Mucosa of descending colon (tissue), 3 donors: ENCODE results near the gene DYRK1A. TPM values are rescaled to one million over a fixed set of nuclear protein-coding genes. Genes with fewer than 3 reads are reported as not detected.

Experiments
- ATAC-seq: fragments of 200-7000 bp; cut with Tn5 transposase; one replicate; pipeline ENCODE4 v1.9.1; 2020; ENCODE audit warnings: mild to moderate bottlenecking, moderate library complexity
- DNase-seq, 3 donors: peaks; one replicate each; pipeline ENCODE4 v3.0.0-alpha.2; 2020
- H3K36me3 ChIP-seq: fragments of 200-600 bp; one replicate; pipeline ENCODE4 v1.8.0; 2021; ENCODE audit warnings: low read depth, mild to moderate bottlenecking
- H3K4me1 ChIP-seq: fragments of 200-600 bp; one replicate; pipeline ENCODE4 v1.8.0; 2021; ENCODE audit warnings: low read depth, mild to moderate bottlenecking
- H3K4me3 ChIP-seq: fragments of 200-600 bp; one replicate; pipeline ENCODE4 v1.8.0; 2021; ENCODE audit warnings: mild to moderate bottlenecking
- H3K9me3 ChIP-seq: fragments of 200-600 bp; one replicate; pipeline ENCODE4 v1.8.0; 2021; ENCODE audit warnings: mild to moderate bottlenecking
- intact Hi-C, 2 donors: fragments of 100-400 bp; cut with DNase I in 1 of 2; cut with micrococcal nuclease in 1 of 2; formaldehyde crosslinking; loops; one replicate each; pipeline versions ENCODE4 v1.11.0 to v1.11.1; 2022; cut with DNase I, micrococcal nuclease
- total RNA-seq, 3 donors: library from RNA; stranded (reverse); fragmentation: NEBNext Ultra II Directional in 2 of 3; extraction: Animal tissue kit (Norgen Biotek cat#: 25700) in 2 of 3; gene quantifications; one replicate each; pipeline versions ENCODE4 v1.2.1 to v1.2.4, GENCODE V29; 2021 to 2023
- TF ChIP-seq, protein P1 (sequence below): fragments of 200-600 bp; IDR thresholded peaks from one replicate; pipeline ENCODE4 v1.8.0; 2022; ENCODE audit warnings: antibody characterized with exemption, mild to moderate bottlenecking
- donor health status: DM: no; HTN: no; CAD: no; lungs with moderate emphysema.
- donor health status: DM: no; HTN: no; CAD: no.
- donor health status: DM: no; HTN: yes; CAD: no.

The DYRK1A gene
- total RNA-seq, 3 donors from 2014 or later, result 61.2 to 76.5 (median 72.7) TPM

DNA sequence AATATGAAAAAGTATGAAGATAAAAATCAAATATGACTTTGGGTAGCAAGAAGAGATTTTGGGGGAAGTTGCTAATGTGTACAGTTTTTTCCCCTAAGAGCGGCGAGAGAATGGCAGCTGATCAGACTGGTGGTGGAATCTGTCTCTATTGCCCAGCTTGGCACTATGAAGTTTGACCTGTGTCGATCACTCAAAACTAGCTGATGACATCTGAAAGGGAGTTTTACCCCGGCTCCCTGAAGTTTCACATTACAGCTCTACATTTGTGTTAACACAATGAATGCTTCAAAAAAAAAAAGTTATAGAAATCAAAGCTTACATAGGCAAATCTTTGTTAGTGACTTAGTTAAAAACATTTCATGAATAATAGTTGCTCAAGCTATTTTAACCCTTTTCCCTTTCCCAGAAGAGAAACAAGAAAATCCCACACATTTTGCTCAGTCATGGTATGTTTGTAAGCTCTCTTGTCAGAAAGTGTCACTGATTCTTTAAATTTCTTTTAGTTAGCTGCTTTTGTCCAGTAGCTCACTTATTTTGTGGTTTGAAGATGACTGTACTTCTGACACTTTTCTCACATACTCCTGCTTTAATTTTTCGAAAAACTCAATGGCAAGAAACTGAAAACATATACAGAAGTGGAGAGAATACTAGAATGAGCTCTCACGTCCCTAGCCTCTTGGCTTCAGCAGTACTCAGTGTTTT is 41.3 kb downstream of the DYRK1A start:
- Histone ChIP-seq H3K4me1 (peaks cover 13% of the 10 kb centered on the region), H3K36me3 (no peaks in the 10 kb centered on the region), H3K9me3 (no peaks in the 10 kb centered on the region), H3K4me3 (no peak overlapping the region)
- TF ChIP-seq, protein P1, sequence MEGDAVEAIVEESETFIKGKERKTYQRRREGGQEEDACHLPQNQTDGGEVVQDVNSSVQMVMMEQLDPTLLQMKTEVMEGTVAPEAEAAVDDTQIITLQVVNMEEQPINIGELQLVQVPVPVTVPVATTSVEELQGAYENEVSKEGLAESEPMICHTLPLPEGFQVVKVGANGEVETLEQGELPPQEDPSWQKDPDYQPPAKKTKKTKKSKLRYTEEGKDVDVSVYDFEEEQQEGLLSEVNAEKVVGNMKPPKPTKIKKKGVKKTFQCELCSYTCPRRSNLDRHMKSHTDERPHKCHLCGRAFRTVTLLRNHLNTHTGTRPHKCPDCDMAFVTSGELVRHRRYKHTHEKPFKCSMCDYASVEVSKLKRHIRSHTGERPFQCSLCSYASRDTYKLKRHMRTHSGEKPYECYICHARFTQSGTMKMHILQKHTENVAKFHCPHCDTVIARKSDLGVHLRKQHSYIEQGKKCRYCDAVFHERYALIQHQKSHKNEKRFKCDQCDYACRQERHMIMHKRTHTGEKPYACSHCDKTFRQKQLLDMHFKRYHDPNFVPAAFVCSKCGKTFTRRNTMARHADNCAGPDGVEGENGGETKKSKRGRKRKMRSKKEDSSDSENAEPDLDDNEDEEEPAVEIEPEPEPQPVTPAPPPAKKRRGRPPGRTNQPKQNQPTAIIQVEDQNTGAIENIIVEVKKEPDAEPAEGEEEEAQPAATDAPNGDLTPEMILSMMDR, result no peak
- intact Hi-C loops, result no loop called here
- DNase-seq, result no peak
- no peak for ATAC-seq

DNA sequence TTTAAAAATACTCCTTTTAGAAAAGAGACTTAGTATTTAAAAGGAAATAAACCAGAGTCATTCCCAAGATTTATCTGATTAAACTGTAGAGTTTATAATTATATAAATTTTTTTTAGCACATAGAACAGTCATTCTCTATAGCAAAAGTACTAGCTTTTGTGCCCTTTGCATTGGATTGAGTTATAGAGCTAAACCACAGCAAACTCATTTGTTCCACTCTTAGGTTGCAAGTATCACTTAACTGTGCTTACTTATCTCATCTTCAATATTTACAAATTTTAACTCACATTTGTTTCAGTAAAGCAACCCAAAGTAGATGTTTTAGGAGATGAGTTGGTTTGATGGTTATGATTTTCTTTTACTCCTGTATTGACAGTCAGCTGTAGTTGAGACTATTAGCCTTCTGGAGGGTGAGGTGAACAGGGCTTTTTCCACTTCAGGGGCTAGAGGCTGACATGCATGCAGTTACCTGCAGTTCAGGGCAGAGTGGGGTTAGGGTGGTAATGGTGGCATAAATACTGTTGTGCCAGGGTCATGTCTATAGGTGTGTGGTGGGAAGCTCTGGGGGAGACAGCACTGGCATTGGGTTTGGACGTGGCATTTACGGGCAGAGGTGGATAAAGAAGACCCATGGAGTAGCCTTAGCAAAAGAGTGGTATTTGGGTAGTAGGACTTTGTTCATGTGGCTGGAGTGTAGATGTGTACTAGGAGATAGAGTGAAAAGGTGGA is 42.1 kb downstream of the DYRK1A start:
- intact Hi-C loops, result no loop called here
- DNase-seq, result no peak
- TF ChIP-seq, protein P1, result no peak
- no peaks in the 10 kb centered on the region for H3K9me3 ChIP-seq
- no peak overlapping the region for H3K4me3 ChIP-seq
- ATAC-seq, result no peak
- H3K36me3 ChIP-seq, result no peaks in the 10 kb centered on the region
- peaks cover 15% of the 10 kb centered on the region for H3K4me1 ChIP-seq

DNA sequence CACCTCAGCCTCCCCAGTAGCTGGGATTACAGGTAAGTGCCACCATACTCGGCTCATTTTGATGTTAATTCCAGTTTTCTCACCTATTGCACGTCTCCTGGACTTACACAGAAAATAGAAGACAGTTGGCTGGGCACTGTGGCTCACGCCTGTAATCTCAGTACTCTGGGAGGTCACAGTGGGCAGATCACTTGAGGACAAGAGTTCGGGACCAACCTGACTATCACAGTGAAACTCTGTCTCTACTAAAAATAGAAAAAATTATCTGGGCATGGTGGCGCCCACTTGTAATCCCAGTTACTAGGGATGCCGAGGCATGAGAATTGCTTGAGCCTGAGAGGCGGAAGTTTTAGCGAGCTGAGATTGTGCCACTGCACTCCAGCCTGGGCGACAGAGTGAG is 44.1 kb downstream of the DYRK1A start:
- H3K4me3 ChIP-seq, result no peak overlapping the region
- H3K36me3 ChIP-seq, result no peaks in the 10 kb centered on the region
- no peaks in the 10 kb centered on the region for H3K9me3 ChIP-seq
- TF ChIP-seq, protein P1, result no peak
- ATAC-seq (no peak), DNase-seq (no peak)
- intact Hi-C loops, result no loop called here
- peaks cover 15% of the 10 kb centered on the region for H3K4me1 ChIP-seq

DNA sequence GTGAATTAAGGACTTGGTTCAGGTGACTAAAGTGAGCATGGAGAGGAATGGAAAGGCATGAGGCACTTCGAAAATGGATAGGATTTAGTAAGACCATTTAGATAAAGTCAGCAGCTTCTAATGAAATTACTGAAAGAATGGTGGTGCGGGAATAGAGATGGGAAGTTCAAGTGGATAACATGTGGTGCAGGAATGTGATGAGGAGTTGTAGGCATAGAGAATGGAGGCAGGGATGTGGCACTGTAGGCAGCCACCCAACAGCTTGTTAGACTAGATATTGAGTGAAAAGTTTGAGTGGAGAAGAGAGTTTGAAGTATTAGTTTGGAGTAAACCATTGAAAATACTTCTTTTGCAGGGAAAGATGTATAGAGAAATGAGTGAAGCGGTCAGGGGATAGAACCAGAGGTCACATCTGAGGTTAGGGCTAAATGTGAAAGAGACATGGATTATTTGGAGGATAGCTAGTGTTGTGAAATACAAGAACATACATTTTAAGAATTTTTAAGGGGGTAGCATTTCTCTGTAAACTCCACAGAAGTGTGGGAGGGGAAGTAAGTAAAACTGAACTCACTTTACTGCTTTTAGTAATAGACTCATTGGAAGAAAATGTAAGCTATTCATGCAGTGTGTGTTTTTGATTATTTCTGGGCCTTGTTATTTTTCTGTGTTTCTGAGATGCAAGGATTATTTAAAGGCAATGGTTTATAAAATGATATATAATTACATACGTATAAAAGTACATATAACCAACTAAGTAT is 46.2 kb downstream of the DYRK1A start:
- ATAC-seq, result no peak
- DNase-seq, result no peak
- intact Hi-C loops, result no loop called here
- TF ChIP-seq, protein P1, result no peak
- peaks cover 15% of the 10 kb centered on the region for H3K4me1 ChIP-seq
- no peak overlapping the region for H3K4me3 ChIP-seq
- no peaks in the 10 kb centered on the region for H3K36me3 ChIP-seq
- no peaks in the 10 kb centered on the region for H3K9me3 ChIP-seq

DNA sequence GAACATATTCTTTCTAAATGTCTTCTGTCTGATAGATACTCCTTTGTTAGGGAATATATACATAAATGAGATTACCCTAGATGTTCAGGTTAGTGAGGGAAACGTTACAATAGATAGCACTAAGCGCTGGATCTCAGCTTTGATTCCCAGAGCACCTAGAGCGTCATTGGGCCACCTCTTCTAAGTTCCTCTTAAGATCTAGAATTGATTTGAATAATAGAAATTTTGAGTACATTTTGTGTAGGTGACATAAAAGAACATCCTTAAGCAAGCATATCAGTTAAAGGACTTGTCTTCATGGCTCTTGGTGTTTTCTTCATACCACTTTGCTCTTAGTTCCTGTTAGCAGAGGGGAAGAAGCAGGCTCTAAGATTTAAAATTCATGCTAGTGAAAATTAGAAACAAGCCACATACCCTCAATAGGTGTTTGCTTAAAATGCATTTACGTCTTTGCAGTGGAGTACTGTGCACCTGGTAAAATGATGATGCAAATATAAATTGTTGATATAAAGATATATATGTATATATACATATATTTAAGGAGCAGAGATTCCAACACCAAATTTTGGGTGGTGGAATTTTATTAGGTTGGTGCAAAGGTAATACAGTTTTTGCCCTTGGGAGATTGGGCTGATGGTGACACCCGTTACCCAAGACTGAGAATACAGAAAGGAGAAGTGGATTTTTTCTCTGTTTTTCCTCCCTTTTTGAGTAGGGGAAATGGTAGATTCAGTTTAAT is 47.1 kb downstream of the DYRK1A start:
- Histone ChIP-seq H3K36me3 (no peaks in the 10 kb centered on the region), H3K4me1 (peaks cover 15% of the 10 kb centered on the region), H3K4me3 (no peak overlapping the region), H3K9me3 (no peaks in the 10 kb centered on the region)
- DNase-seq, result no peak
- TF ChIP-seq, protein P1, result no peak
- intact Hi-C loops, result no loop called here
- no peak for ATAC-seq
